ENCODE results near the gene CERK. TPM values are rescaled to one million over a fixed set of nuclear protein-coding genes. Genes with fewer than 3 reads are reported as not detected.

CERK gene
- total and polyA plus RNA-seq, 2 of the 13 experiments (the other 11 are each of a cell fraction or from before 2014, with no cell fraction given) = 40.3 to 41.9 TPM

DNA sequence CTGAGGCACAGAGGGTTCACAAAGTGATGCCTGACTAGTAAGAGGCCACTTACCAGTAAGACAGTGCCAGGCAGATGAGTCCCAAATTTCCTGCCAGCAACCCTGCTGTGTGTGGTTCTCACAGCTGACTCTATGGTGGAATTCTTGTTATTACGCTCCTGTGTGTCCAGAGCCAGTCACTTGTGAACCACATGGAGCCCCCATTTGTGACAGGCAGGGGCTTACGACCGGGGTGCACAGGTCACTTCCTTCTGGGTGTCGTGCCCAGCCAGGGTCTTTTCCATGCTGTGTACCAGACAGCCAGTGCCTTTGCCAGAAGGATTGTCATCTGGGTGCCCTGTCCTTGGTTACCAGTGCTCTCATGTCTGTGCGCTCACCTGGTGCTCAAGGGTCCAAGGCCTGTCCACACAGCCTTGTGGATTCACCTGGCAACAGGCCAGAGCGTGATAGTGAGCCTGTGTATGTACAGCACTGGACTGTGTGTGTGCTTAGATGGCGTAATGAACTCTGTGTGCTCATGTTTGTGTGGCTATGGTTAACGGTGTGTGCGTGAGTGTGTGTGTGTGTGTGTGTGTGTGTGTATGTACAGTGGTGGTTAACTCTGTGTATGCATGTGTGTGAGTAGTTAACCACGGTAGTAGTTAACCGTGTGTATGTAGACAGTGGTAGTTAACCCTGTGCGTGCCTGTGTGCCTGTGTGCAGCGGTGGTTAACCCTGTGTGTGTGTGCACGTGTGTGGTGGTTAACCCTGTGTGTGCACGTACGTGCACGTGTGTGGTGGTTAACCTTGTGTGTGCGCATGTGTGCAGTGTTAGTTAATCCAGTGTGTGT, 99.2 kb downstream of the CERK start (continued):
- TF ChIP-seq CREM (IDR thresholded peaks at IDR 0.05) (no peak; the same call in 1 of the 2 replicates), CREM (CRISPR knock-in tag; IDR thresholded peaks at IDR 0.05) (no peak), ZNF383 (CRISPR knock-in tag; IDR thresholded peaks at IDR 0.05; ENCODE audit: borderline replicate concordance) (no peak), ZNF530 (CRISPR knock-in tag; IDR thresholded peaks at IDR 0.05; ENCODE audit: low read depth) (no peak), HDAC2 (CRISPR knock-in tag; IDR thresholded peaks at IDR 0.05) (peak; percentile 91; the same call in 1 of the 2 replicates), EP300 (IDR thresholded peaks at IDR 0.05; ENCODE audit: low read depth in 2 of 2, low read length in 2 of 2) (peak; percentile 68 to 76), EP300 (CRISPR knock-in tag; IDR thresholded peaks at IDR 0.05; ENCODE audit: borderline replicate concordance) (peak; percentile 65; the same call in 1 of the 2 replicates), ETV5 (CRISPR knock-in tag; IDR thresholded peaks at IDR 0.05; ENCODE audit: borderline replicate concordance) (no peak; the same call in 1 of the 2 replicates), SAFB2 (CRISPR knock-in tag; IDR thresholded peaks at IDR 0.05; ENCODE audit: borderline replicate concordance, low read depth) (no peak), ZBTB7A (CRISPR knock-in tag; IDR thresholded peaks at IDR 0.05) (peak; percentile 78; the same call in 1 of the 2 replicates), ZNF558 (CRISPR knock-in tag; IDR thresholded peaks at IDR 0.05; ENCODE audit: borderline replicate concordance) (no peak)
- TF ChIP-seq, protein P1, sequence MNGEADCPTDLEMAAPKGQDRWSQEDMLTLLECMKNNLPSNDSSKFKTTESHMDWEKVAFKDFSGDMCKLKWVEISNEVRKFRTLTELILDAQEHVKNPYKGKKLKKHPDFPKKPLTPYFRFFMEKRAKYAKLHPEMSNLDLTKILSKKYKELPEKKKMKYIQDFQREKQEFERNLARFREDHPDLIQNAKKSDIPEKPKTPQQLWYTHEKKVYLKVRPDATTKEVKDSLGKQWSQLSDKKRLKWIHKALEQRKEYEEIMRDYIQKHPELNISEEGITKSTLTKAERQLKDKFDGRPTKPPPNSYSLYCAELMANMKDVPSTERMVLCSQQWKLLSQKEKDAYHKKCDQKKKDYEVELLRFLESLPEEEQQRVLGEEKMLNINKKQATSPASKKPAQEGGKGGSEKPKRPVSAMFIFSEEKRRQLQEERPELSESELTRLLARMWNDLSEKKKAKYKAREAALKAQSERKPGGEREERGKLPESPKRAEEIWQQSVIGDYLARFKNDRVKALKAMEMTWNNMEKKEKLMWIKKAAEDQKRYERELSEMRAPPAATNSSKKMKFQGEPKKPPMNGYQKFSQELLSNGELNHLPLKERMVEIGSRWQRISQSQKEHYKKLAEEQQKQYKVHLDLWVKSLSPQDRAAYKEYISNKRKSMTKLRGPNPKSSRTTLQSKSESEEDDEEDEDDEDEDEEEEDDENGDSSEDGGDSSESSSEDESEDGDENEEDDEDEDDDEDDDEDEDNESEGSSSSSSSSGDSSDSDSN (CRISPR knock-in tag; IDR thresholded peaks at IDR 0.05) = peak; percentile 59
- TF ChIP-seq, protein P2, sequence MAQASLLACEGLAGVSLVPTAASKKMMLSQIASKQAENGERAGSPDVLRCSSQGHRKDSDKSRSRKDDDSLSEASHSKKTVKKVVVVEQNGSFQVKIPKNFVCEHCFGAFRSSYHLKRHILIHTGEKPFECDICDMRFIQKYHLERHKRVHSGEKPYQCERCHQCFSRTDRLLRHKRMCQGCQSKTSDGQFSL (CRISPR knock-in tag; IDR thresholded peaks at IDR 0.05) = no peak
- TF ChIP-seq, protein P3, sequence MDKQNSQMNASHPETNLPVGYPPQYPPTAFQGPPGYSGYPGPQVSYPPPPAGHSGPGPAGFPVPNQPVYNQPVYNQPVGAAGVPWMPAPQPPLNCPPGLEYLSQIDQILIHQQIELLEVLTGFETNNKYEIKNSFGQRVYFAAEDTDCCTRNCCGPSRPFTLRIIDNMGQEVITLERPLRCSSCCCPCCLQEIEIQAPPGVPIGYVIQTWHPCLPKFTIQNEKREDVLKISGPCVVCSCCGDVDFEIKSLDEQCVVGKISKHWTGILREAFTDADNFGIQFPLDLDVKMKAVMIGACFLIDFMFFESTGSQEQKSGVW (CRISPR knock-in tag; IDR thresholded peaks at IDR 0.05; ENCODE audit: borderline replicate concordance) = no peak
- TF ChIP-seq, protein P4, sequence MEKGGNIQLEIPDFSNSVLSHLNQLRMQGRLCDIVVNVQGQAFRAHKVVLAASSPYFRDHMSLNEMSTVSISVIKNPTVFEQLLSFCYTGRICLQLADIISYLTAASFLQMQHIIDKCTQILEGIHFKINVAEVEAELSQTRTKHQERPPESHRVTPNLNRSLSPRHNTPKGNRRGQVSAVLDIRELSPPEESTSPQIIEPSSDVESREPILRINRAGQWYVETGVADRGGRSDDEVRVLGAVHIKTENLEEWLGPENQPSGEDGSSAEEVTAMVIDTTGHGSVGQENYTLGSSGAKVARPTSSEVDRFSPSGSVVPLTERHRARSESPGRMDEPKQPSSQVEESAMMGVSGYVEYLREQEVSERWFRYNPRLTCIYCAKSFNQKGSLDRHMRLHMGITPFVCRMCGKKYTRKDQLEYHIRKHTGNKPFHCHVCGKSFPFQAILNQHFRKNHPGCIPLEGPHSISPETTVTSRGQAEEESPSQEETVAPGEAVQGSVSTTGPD (CRISPR knock-in tag; IDR thresholded peaks at IDR 0.05) = peak; percentile 98
- TF ChIP-seq, protein P5, sequence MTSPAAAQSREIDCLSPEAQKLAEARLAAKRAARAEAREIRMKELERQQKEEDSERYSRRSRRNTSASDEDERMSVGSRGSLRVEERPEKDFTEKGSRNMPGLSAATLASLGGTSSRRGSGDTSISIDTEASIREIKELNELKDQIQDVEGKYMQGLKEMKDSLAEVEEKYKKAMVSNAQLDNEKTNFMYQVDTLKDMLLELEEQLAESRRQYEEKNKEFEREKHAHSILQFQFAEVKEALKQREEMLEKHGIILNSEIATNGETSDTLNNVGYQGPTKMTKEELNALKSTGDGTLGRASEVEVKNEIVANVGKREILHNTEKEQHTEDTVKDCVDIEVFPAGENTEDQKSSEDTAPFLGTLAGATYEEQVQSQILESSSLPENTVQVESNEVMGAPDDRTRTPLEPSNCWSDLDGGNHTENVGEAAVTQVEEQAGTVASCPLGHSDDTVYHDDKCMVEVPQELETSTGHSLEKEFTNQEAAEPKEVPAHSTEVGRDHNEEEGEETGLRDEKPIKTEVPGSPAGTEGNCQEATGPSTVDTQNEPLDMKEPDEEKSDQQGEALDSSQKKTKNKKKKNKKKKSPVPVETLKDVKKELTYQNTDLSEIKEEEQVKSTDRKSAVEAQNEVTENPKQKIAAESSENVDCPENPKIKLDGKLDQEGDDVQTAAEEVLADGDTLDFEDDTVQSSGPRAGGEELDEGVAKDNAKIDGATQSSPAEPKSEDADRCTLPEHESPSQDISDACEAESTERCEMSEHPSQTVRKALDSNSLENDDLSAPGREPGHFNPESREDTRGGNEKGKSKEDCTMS (CRISPR knock-in tag; conservative IDR thresholded peaks at IDR 0.05) = no peak
- TF ChIP-seq, protein P6, sequence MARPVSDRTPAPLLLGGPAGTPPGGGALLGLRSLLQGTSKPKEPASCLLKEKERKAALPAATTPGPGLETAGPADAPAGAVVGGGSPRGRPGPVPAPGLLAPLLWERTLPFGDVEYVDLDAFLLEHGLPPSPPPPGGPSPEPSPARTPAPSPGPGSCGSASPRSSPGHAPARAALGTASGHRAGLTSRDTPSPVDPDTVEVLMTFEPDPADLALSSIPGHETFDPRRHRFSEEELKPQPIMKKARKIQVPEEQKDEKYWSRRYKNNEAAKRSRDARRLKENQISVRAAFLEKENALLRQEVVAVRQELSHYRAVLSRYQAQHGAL (CRISPR knock-in tag; IDR thresholded peaks at IDR 0.05; ENCODE audit: not compliant biosample characterization) = no peak
- TF ChIP-seq, protein P7, sequence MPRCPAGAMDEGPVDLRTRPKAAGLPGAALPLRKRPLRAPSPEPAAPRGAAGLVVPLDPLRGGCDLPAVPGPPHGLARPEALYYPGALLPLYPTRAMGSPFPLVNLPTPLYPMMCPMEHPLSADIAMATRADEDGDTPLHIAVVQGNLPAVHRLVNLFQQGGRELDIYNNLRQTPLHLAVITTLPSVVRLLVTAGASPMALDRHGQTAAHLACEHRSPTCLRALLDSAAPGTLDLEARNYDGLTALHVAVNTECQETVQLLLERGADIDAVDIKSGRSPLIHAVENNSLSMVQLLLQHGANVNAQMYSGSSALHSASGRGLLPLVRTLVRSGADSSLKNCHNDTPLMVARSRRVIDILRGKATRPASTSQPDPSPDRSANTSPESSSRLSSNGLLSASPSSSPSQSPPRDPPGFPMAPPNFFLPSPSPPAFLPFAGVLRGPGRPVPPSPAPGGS (CRISPR knock-in tag; IDR thresholded peaks at IDR 0.05) = no peak; the same call in 1 of the 2 replicates

Data from HepG2 (cell line).